GM10248 (cell line): ENCODE data around the gene PIP5K1C.
A peak's percentile ranks its signal among the peaks of the same experiment; 100 is the strongest.

ENCODE experiments used
- CTCF ChIA-PET: fragments of 300-600 bp; sonication (Branson Sonifier 250); formaldehyde crosslinking; extraction: SDS; loops from one replicate; lab custom pipeline; 2021; ENCODE audit warnings: antibody characterized with exemption; lab: Yijun Ruan, JAX
- POLR2A ChIA-PET: fragments of 350-650 bp; sonication (Branson Sonifier 250); formaldehyde crosslinking; extraction: SDS; loops from one replicate; lab custom pipeline; 2020; ENCODE audit warnings: antibody characterized with exemption; lab: Yijun Ruan, JAX
- DNase-seq: peaks from one replicate; pipeline ENCODE4 v3.0.0; 2012; ENCODE audit errors: extremely low spot score
- CTCF ChIP-seq: IDR thresholded peaks from 2 replicates; pipeline ENCODE4 v1.5.1; 2012; ENCODE audit warnings: mild to moderate bottlenecking, low read depth; ENCODE audit errors: extremely low read depth, missing control alignments, control extremely low read depth

Gene PIP5K1C

GRCh38 chr19:3606174-3606689 lies 94.0 kb downstream of the PIP5K1C start:
- ChIA-PET CTCF (no interaction called here), POLR2A (interaction anchor here (0.7 kb wide), 1 partner anchor 14 kb away, joined by 3 read pairs; no protein-coding TSS in a partner anchor)
- no peak for DNase-seq
- TF ChIP-seq CTCF, result no peak

GRCh38 chr19:3605770-3606169 lies 94.5 kb downstream of the PIP5K1C start:
- ChIA-PET CTCF (no interaction called here), POLR2A (interaction anchor here (0.7 kb wide), 1 partner anchor 15 kb away, joined by 3 read pairs; no protein-coding TSS in a partner anchor)
- no peak for DNase-seq
- no peak for TF ChIP-seq CTCF

GRCh38 chr19:3605361-3605760 lies 94.9 kb downstream of the PIP5K1C start:
- no peak for DNase-seq
- POLR2A ChIA-PET, result interaction anchor here (0.5 kb wide), 1 partner anchor 65 kb away, joined by 6 read pairs; no protein-coding TSS in a partner anchor
- CTCF ChIA-PET, result interaction anchor here (0.9 to 2.9 kb wide), 3 partner anchors 12 to 60 kb away, joined by 4 to 9 read pairs (median 7); partner anchors contain the start of gene GIPC3
- no peak for TF ChIP-seq CTCF

GRCh38 chr19:3604987-3605343 lies 95.3 kb downstream of the PIP5K1C start:
- peak; percentile 80 for DNase-seq
- POLR2A ChIA-PET, result interaction anchor here (0.5 kb wide), 1 partner anchor 65 kb away, joined by 6 read pairs; no protein-coding TSS in a partner anchor
- TF ChIP-seq CTCF, result no peak
- CTCF ChIA-PET, result interaction anchor here (0.9 to 2.9 kb wide), 4 partner anchors 12 to 60 kb away, joined by 3 to 9 read pairs (median 6); partner anchors contain the start of gene GIPC3

GRCh38 chr19:3604227-3604986 lies 95.9 kb downstream of the PIP5K1C start:
- CTCF ChIA-PET, result interaction anchor here (0.9 to 2.9 kb wide), 5 partner anchors 13 to 88 kb away, joined by 3 to 9 read pairs (median 4); partner anchors contain the start of gene GIPC3
- POLR2A ChIA-PET, result interaction anchor here (0.5 kb wide), 1 partner anchor 64 kb away, joined by 6 read pairs; no protein-coding TSS in a partner anchor
- peak; percentile 57 for DNase-seq
- no peak for TF ChIP-seq CTCF

- DNase-seq, result no peak
- POLR2A ChIA-PET, result no interaction called here
- TF ChIP-seq CTCF, result no peak
- CTCF ChIA-PET, result interaction anchor here (1.2 to 2.9 kb wide), 4 partner anchors 14 to 86 kb away, joined by 3 to 9 read pairs (median 3); no protein-coding TSS in a partner anchor
Measured at GRCh38 chr19:3603121-3603811, 97.0 kb downstream of the PIP5K1C start.
